NCI-H524 treated with DMSO at 0.1 percent for 48 hours (cell line): ENCODE results near the gene LGALS16.
"Not testable (repeated sequence)": the region's sequence is repeated elsewhere in the genome, so short reads cannot be mapped to it uniquely, and the experiment has no call there.

Experiments used
- DNase-seq: peaks from one replicate; lab custom pipeline; 2025; lab: John Stamatoyannopoulos, UW

Gene LGALS16

DNA sequence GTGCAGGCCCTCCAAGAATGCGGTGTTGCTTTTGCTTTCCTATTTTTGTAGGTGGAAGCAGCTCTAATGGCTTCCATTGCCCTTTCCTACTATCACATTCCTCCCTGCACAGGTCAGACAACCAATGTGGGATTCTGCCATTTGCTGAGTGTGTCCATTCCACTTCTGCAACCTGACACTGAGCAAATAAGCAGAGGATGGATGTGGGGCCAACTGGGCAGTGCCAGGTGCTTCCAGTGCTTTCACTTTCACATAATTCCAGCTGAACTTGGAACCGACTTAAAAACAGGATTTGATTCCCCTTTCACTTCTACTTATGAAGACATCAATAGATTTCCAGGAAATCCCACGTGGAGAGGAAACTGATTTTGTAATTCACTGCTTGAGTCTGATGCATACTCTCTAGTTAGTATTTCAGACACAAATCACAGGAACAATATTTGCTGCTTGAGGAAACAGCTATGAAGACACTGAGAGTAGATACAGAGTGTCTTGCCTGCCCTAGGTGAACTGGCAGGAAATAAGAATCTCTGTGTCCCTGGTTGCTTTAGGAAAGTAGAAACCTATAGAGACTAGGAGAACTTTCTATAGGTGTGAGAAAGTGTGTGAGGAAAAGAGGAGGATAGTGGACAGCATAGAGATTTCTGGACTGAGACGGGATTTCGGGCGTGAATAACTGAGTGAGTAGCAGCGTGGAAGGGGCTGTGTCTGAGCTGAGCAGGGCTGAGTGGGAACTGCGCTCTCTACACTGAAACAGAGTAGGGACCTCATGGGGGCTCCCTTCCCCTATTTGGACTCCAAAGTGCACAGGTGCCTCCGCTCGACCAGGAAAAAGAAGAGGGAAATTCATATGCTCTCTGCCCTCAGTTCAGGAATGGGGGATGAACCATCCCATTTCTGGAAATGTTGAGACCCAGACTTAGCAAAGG, 22.5 kb downstream of the LGALS16 start:
- no peak for DNase-seq

DNA sequence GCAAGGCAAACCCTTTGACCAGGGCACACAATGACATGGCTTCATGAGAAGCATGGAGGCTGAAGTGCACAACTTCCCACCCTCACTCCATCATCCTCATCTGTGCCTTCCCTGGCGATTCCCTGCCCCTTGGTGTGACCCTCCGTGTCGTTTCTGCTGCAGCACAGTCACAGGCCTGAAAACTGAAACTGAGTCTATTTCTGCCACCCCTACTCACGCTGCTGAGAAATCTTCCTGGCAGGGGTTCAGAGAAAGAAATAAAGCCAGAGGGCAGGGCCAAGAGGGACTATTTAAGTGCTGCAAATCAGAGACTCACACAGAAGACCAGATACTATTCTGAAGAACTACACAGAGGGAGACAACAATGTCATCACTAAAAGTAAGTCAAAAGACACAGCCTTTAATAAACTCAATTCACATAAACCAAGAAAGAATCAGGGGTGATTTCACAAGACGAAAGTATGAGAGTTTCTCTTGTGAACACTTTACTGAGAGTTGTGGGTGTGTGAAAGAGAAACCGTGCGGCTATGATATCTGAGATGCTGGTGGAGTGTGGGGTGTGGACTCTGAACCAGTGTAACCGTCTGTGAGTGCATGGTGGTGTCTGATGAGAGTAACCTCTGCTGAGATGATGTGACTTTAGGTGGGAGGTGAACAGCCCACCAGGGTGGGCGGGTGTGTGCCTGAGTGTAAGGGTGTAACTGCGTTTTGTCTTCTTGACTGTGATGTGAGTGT, 23.5 kb downstream of the LGALS16 start:
- DNase-seq, result no peak

DNA sequence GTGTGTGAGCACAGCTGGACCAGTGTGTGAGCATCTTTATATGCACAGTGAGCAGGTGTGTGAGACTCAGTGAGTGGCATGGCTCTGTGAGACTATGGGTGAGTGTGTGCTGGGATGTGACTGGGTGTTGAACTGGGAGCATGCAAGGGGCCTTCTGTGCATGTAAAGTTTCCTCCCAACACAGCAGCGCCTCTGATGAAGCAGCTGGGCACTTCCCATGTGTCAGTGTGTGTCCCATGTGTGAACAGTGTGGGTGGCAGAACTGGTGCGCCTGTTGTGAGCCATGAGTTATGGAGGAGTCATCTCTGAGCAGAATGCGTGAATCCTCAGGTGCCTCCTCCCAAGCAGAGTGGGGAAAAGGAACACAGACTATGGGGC, 24.1 kb downstream of the LGALS16 start:
- DNase-seq, result no peak

DNA sequence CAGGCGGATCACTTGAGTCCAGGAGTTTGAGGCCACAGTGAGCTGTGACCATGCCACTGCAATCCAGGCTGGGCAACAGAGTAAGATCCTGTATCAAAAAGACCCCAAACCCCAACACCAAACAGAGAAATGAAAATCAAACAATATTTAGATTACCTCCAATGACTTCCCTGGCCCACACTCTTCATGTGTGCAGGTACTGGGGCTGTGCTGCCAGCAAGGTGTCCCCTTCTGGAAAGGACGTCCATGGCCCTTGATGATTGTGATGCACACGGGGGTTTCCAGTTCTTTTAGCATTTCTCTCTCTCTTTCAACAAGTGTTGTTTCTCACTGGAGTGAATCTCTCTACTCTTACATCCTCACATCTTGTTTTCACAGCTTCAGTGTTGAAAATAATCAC, 24.9 kb downstream of the LGALS16 start:
- DNase-seq, result no peak

DNA sequence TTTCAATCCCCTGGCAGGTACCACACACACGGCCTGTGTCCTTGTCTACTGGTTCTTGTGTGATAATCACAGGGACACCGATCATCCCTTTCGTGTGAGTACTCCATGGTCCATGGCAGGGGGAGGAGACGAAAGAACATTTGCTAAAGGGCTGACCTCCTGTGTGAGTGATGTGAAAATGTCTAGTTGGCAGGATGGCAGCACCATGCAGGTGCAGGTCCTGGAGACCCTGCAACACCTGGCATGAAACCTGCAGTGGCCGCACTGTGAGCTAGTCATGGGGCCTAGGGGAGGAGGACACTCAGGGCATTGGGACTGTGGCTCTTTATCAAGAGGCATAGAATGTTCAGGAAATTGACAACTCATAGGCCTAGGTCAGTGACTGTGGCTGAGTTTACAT, 25.7 kb downstream of the LGALS16 start:
- no peak for DNase-seq

DNA sequence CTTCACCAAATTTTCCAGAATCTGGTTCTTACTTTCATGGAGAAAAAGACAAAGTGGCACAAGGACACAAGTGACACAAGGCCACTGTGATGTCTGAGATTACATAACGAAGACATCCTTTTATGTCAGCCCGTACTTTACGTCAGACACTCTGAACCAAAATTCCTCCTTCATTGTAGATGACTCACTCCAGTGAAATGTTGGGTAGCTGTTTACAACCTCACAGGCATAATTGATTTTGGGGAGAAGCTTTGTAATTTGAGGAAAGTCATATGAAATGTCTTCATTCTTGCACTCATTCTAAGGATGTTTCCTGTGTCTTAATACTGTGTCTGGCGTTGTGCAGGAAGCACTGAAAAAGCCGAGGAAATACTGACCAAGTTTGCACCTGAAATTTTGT, 28.6 kb downstream of the LGALS16 start:
- DNase-seq, result no peak

DNA sequence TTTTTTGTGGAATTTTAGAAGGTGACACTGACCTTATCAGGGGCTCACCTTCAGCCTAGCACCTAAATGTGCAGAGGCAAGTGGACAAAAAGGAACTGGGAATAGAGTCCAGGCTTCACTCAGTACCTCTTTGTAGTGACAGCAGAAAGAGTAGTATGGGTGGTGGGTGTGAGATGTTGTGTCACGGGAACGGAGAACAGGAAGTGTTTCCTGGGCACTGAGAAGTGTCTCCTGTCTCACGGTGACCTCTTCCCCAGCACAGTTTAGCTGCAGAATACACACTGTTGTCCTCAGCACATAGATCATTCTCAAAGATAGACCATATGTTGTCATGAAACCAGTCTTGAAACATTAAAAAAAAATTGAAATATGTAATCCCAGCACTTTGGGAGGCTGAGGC, 31.0 kb downstream of the LGALS16 start:
- no peak for DNase-seq

DNA sequence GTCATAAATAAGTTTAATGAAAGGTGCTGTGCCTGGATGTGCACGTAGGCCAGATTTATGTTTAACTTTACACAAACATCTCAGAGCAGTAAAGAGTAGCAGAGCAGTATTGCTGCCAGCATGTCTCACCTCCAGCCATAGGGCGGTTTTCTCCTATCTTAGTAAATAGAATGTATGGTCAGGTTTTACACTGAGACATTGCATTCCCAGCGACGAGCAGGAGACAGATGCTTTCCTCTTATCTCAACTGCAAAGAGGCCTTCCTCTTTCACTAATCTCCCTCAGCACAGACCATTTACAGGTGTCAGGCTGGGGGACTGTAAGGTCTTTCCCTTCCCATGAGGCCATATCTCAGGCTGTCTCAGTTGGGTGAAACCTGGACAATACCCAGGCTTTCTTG, 32.9 kb downstream of the LGALS16 start:
- DNase-seq, result not testable (repeated sequence)

DNA sequence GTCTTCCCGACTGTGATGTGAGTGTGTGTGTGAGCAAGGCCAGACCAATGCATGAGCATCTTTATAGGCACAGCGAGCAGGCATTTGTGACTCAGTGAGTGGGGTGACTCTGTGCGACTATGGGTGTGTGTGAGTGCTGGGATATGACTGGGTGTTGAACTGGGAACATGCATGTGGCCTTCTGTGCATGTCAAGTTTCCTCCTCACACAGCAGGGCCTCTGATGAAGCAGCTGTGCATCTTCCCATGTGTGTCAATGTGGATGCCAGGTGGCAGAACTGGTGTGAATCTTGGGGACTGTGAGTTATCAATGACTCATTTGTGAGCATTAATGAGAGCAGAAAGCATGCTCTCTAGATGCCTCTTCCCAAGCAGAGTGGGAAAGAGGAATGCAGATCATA, 36.5 kb downstream of the LGALS16 start:
- no peak for DNase-seq

DNA sequence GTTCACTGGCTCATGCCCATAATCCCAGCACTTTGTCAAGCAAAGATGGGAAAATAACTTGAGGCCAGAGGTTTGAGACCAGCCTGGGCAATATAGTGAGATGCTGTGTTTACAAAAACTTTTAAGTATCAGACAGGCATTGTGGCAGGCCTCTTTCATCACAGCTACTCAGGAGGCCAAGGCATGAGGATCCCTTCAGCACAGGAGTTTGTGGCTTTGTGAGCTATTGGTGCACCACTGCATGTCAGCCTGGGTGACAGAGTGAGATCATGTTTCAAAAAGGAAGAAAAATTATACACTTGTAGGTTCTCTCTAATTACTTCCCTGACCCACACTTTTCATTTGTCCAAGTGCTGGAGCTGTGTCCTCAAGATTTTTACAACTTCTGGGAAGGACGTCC, 37.1 kb downstream of the LGALS16 start:
- no peak for DNase-seq

DNA sequence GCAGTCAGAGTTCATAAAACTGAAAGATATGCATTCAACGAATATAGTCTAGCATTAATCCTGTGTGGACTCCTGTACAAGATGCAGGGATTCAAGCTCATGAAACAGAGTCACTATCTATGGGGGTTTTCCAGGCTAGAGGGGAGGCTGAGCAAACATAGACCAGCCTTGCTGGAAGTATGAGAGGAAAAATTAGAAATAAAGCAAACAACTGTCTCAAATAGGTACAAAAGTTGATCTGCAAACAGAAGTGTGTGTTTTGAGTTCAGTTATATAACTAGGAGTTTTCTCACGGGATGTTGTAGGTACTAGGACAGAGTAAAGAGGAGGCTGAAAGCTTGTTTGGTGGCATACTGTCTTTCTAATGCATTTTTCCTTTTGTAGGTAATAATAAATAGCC, 40.0 kb downstream of the LGALS16 start:
- DNase-seq, result no peak

DNA sequence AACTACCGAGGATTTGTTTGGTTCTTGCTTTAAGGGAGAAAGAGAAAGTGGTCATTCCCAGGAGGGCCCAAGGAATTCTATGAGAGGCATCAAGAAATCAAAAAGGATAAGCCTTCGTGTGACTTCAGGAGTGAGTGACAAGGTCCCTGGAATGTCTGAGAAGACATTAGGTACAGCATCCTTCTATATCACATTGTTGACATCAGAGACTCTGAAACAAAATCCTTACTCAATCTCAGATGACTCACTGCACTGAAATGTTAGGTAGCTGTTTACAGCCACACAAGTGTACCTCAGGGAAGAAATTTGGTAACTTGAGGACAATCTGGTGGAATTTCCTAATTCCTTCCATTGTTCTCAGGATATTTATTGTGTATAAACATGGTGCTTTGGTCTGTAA, 40.7 kb downstream of the LGALS16 start:
- no peak for DNase-seq

DNA sequence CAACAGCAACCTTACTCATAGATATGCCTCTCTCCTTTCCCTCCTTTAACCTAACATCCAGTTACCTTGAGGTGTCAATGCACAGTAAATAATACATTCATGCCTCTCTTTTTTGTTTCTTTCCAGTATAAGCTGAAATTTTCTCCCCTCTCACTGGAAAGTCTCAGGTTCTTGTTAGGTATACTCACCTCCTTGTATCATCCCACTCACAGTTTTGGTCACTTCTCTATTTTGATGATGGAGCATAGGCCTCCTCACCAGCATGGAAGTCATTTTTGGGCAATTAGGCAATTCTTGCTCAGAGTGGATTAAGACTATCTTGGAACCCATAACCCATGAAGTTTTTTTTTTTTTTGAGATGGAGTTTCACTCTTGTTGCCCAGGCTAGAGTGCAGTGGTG, 42.8 kb downstream of the LGALS16 start:
- DNase-seq, result no peak

DNA sequence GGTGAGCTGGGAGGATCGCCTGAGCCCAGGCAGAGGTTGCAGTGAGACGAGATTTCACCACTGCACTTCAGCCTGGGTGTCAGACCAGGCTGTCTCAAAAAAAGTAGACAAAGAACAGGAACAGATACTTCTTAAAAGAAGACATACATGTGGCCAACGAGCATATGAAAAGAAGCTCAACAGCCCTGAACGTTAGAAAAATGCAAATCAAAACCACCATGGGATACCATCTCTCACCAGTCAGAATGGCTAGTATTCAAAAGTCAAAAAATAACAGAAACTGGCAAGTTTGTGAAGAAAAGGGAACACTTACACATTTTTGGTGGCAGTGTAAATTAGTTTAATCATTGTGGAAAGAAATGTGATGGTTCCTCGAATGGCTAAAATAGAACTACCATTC, 45.6 kb downstream of the LGALS16 start:
- DNase-seq, result no peak

DNA sequence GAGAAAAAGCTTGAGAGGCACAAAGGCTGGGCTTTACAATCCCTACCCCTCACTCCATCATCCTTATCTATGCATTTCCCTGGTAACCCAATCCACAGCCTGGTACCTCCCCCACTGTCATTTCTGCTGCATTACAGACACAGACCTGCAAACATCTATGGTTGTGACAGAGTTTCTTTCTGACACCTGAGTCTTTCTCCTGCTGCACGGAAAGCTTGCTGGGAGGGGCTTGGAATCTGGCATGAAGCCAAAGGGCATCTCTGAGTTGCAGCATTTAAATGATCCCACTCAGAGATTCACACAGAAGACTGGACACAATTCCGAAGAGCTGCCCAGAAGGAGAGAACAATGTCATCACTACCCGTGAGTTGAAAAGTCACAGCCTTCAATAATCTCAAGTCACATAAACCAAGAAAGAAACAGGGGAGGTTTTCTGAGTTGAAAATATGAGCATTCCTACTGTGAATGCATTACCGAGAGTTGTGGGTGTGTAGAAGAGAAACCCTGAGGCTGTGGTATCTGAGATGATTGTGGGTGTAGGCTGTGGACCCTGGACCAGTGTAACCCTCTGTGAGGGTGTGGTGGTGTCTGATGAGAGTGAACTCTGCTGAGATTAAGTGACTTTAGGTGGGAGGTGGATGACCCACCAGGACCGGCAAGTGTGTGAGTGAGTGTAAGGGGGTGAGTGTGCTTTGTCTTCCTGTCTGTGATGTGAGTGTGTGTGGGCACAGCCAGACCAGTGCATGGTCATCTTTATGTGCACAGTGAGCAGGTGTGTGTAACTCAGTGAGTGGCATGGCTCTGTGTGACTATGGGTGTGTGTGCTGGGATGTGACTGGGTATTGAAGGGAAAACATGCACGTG, 48.7 kb downstream of the LGALS16 start, which contains the start of gene LGALS14:
Gene LGALS14, plus strand, starts transcription at position 301 of the 864 bp plus-strand sequence. Its CDS starts 48 bp downstream, at position 349.
- no peak for DNase-seq

DNA sequence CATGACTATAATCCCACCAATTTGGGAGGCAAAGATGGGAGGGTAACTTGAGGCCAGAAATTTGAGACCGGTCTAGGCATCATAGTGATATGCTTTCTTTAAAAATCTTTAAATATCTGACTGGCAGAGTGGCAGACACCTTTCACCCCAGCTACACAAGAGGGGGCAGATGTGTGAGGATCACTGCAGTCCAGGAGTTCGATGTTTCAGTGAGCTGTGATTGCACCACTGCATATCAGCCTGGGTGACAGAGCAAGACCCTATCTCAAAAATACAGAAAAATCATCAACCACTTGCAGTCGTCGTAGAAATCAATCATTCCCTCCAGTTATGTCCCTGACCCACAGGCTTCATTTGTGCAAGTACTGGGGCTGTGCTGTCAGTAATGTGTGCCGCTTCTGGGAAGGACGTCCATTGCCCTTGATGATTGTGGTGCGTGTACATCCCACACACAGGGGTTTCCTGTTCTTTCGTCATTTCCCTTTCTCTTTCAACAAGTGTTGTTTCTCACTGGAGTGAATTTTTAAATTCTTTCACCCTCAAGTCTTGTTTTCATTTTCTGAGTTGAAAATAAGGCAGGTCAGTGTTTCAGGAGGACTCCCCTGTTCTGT, 50.0 kb downstream of the LGALS16 start:
- DNase-seq, result no peak

DNA sequence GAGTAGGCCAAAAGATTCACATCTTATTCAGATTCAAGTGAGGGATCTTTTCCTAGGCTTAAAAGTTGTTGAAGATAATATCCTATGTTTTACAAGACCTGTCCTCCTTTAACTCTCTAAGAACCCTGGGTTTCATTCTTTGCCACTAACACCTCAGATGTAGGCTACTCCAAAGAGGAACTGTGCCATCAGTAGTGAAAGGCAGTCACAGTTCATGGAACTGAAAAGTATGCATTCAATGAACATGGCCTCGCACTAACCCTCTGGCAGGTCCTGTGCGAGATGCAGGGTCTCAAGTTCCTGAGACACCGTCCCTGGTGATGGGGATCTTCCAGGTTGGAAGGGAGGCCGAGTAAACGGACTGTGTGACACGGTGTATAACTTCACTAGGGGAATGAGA, 52.9 kb downstream of the LGALS16 start:
- no peak for DNase-seq

DNA sequence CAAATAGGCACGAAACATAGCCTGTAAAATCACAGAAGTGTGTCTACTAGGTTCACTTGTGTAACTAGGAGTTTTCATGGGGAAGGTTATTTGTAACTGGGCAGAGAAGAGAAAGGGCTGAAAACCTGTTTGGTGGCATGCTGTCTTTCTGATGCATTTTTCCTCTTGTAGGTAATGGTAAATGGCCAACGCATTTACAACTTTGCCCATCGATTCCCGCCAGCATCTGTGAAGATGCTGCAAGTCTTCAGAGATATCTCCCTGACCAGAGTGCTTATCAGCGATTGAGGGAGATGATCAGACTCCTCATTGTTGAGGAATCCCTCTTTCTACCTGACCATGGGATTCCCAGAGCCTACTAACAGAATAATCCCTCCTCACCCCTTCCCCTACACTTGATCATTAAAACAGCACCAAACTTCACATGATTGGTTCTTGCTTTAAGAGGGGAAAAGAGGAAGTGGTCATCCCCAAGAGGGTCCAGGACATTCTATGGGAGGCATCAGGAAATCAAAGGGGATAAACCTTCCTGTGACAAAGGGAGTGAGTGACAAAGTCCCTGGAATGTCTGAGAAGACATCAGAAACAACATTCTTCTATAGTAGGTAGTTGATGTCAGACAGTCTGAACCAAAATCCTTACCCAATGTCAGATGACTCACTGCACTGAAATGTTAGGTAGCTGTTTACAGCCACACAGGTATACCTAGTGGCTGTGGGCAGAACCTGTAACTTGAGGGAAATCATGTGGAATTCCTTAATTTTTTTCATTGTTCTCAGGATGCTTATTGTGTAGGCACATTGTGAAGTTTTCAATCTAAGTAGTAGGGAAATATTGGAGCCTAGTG, 53.5 kb downstream of the LGALS16 start:
- DNase-seq, result no peak
